Psoas muscle (tissue), 8 donors: ENCODE results near the gene ITPR1. TPM values are rescaled to one million over a fixed set of nuclear protein-coding genes. Genes with fewer than 3 reads are reported as not detected.

Experiments used
- ATAC-seq, 4 donors: fragments of 200-7000 bp; cut with Tn5 transposase; one replicate each; pipeline ENCODE4 v1.9.1; 2020; ENCODE audit warnings: moderate library complexity in 3 of 4, mild to moderate bottlenecking in 2 of 4
- DNase-seq, 2 donors: peaks; one replicate each; pipeline ENCODE4 v3.0.0-alpha.2; 2020
- H3K27ac ChIP-seq: fragments of 200-600 bp; one replicate; pipeline ENCODE4 v1.8.0; 2022
- H3K27me3 ChIP-seq, 3 donors: fragments of 200-600 bp in 1 of 3; one replicate each; pipeline versions ENCODE4 v1.6.1 to v1.8.0; 2013 to 2022; ENCODE audit warnings: low read length in 2 of 3, mild to moderate bottlenecking in 2 of 3, moderate library complexity in 1 of 3; ENCODE audit not compliant: insufficient read depth in 3 of 3
- H3K36me3 ChIP-seq, 2 donors: fragments of 200-600 bp in 1 of 2; one replicate each; pipeline versions ENCODE4 v1.6.1 to v1.8.0; 2013 to 2022; ENCODE audit warnings: low read depth in 1 of 2, mild to moderate bottlenecking in 1 of 2, moderate library complexity in 1 of 2; ENCODE audit not compliant: insufficient read depth in 1 of 2
- H3K4me1 ChIP-seq: fragments of 200-600 bp; one replicate; pipeline ENCODE4 v1.8.0; 2022
- H3K4me3 ChIP-seq: fragments of 200-600 bp; one replicate; pipeline ENCODE4 v1.8.0; 2022; ENCODE audit warnings: mild to moderate bottlenecking
- H3K9me3 ChIP-seq: fragments of 200-600 bp; one replicate; pipeline ENCODE4 v1.8.0; 2022
- CTCF ChIP-seq: fragments of 200-600 bp; IDR thresholded peaks from one replicate; pipeline ENCODE4 v1.8.0; 2022; ENCODE audit warnings: antibody characterized with exemption
- WGBS, 3 donors: extraction: QIAGEN DNeasy Blood & Tissue Kit; methylation state at CpG; one replicate each; pipeline versions ENCODE4 v1.1.6 to v1.1.7; 2013; 5-methylcytosine and 5-hydroxymethylcytosine counted together
- intact Hi-C, 2 donors: fragments of 100-400 bp; cut with DNase I; formaldehyde crosslinking; loops; one replicate each; pipeline versions ENCODE4 v1.11.0 to v1.14.2; 2022
- polyA plus RNA-seq, 3 donors: library from polyadenylated mRNA; stranded (reverse); fragments of 200-250 nt; gene quantifications; one replicate each; pipeline ENCODE4 v1.2.3, GENCODE V29; 2013
- total RNA-seq, 4 donors: library from RNA; stranded (reverse); fragmentation: NEBNext Ultra II Directional in 2 of 4; extraction: Animal tissue kit (Norgen Biotek cat#: 25700) in 2 of 4; gene quantifications; one replicate each; pipeline versions ENCODE4 v1.2.1 to v1.2.4, GENCODE V29; 2021 to 2023
- donor health status: healthy with polysubstance abuse.
- donor health status: DM: no; HTN: no; CAD: no; lungs with moderate emphysema.
- donor health status: Bipolar disorder and iron deficiency.
- donor health status: healthy.
- donor health status: DM: yes; HTN: yes; CAD: no.
- donor health status: DM: no; HTN: no; CAD: no.
- donor health status: DM: no; HTN: no; CAD: no.
- donor health status: DM: yes; HTN: yes; CAD: no.

Gene ITPR1
- total and polyA plus RNA-seq, 7 donors = 4.4 to 9.2 (median 8.8) TPM

GRCh38 chr3:4766263-4766662 is 273.1 kb downstream of the ITPR1 start:
- WGBS, 3 donors = 95 to 98% (median 97%) methylated on average over 4 of the region's 4 CpGs
- no peak overlapping the region for H3K27ac ChIP-seq
- H3K4me1 ChIP-seq = peaks cover 6% of the 10 kb centered on the region
- intact Hi-C loops = no loop called here
- no peaks in the 10 kb centered on the region for H3K36me3 ChIP-seq
- H3K9me3 ChIP-seq = no peaks in the 10 kb centered on the region
- no peak for DNase-seq
- TF ChIP-seq CTCF = no peak
- ATAC-seq = no peak
- no peaks in the 10 kb centered on the region for H3K27me3 ChIP-seq
- H3K4me3 ChIP-seq = no peak overlapping the region

GRCh38 chr3:4766716-4767499 is 273.8 kb downstream of the ITPR1 start:
- no peaks in the 10 kb centered on the region for H3K36me3 ChIP-seq
- H3K9me3 ChIP-seq = no peaks in the 10 kb centered on the region
- no peak overlapping the region for H3K4me3 ChIP-seq
- intact Hi-C loops = no loop called here
- no peak for DNase-seq
- H3K27me3 ChIP-seq = no peaks in the 10 kb centered on the region
- 70 to 80% (median 76%) methylated on average over 6 of the region's 6 CpGs for WGBS, 3 donors
- ATAC-seq = no peak
- H3K4me1 ChIP-seq = peaks cover 12% of the 10 kb centered on the region
- no peak overlapping the region for H3K27ac ChIP-seq
- no peak for TF ChIP-seq CTCF

GRCh38 chr3:4768021-4768420 is 274.9 kb downstream of the ITPR1 start:
- no peak for ATAC-seq
- intact Hi-C loops = no loop called here

GRCh38 chr3:4768521-4768920 is 275.4 kb downstream of the ITPR1 start:
- Histone ChIP-seq H3K9me3 (no peaks in the 10 kb centered on the region), H3K4me3 (no peak overlapping the region), H3K4me1 (peaks cover 24% of the 10 kb centered on the region), H3K27me3 (no peaks in the 10 kb centered on the region), H3K27ac (no peak overlapping the region), H3K36me3 (no peaks in the 10 kb centered on the region)
- 90 to 98% (median 94%) methylated on average over 12 of the region's 12 CpGs for WGBS, 3 donors
- ATAC-seq (no peak), DNase-seq (no peak)
- TF ChIP-seq CTCF = no peak
- intact Hi-C loops = no loop called here

More at GRCh38 chr3:4768021-4768420, 274.9 kb downstream of the ITPR1 start:
- Histone ChIP-seq H3K4me1 (peaks cover 23% of the 10 kb centered on the region), H3K27ac (no peak overlapping the region), H3K36me3 (no peaks in the 10 kb centered on the region), H3K9me3 (no peaks in the 10 kb centered on the region), H3K27me3 (no peaks in the 10 kb centered on the region), H3K4me3 (no peak overlapping the region)
- no peak for DNase-seq
- no peak for TF ChIP-seq CTCF
- WGBS, 3 donors = 89 to 93% (median 92%) methylated on average over 5 of the region's 5 CpGs

- DNase-seq (no peak), ATAC-seq (no peak)
- H3K4me3 ChIP-seq = no peak overlapping the region
- intact Hi-C loops = no loop called here
- TF ChIP-seq CTCF = no peak
- H3K4me1 ChIP-seq = peaks cover 28% of the 10 kb centered on the region
- no peaks in the 10 kb centered on the region for H3K9me3 ChIP-seq
- 91 to 93% (median 92%) methylated on average over 5 of the region's 5 CpGs for WGBS, 3 donors
- H3K27ac ChIP-seq = no peak overlapping the region
- no peaks in the 10 kb centered on the region for H3K36me3 ChIP-seq
- H3K27me3 ChIP-seq = no peaks in the 10 kb centered on the region
Measured at GRCh38 chr3:4770561-4770960, 277.4 kb downstream of the ITPR1 start.
